ENCODE data around the gene VMP1. TPM values are rescaled to one million over a fixed set of nuclear protein-coding genes. Genes with fewer than 3 reads are reported as not detected.

Gene VMP1
- total and polyA plus RNA-seq, 4 experiments from 2014 or later, result 52.9 to 113 (median 93.5) TPM

DNA sequence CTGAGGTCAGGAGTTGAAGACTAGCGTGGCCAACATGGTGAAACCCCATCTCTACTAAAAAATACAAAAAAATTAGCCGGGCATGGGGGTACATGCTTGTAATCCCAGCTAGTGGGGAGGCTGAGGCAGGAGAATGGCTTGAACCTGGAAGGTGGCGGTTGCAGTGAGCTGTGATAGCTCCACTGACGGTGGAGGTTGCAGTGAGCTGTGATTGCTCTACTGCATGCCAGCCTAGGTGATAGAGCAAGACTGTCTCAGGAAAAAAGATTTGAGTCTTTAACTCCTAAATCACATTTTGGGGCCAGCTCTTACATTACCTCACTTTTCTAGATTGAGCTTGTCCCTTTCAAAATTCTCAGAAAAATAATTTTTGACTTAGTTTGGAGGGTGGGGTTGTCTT lies 15.2 kb downstream of the VMP1 start:
- Histone ChIP-seq H3K27ac (ENCODE audit: low read depth, low read length) (no peak overlapping the region), H3K4me1 (ENCODE audit: insufficient read depth, low read length) (peaks cover 5% of the 10 kb centered on the region), H3K9me3 (ENCODE audit: control insufficient read depth in 1 of 2, low read length in 2 of 2) (no peaks in the 10 kb centered on the region), H3K27me3 (ENCODE audit: insufficient read depth, low read length) (no peaks in the 10 kb centered on the region), H3K4me3 (ENCODE audit: low read length in 2 of 2) (no peak overlapping the region), H3K36me3 (ENCODE audit: insufficient read depth, low read length) (no peaks in the 10 kb centered on the region)
- no peaks in the 10 kb centered on the region for H3K9me3 Mint-ChIP-seq
- H3K4me1 Mint-ChIP-seq, result peaks cover 22 to 43% (median 28%) of the 10 kb centered on the region in 4 donors
- intact Hi-C loops (cut with micrococcal nuclease), result no loop called here
- H3K27me3 Mint-ChIP-seq, result no peaks in the 10 kb centered on the region
- CTCF ChIA-PET (ENCODE audit: partially characterized antibody), result no interaction called here
- H3K27ac Mint-ChIP-seq, result peak overlapping the region in 1 of 7 donors; percentile 3
- peaks cover 6% of the 10 kb centered on the region in 2 donors for H3K36me3 Mint-ChIP-seq
- POLR2A ChIA-PET (ENCODE audit: partially characterized antibody), result no interaction called here
- DNase-seq, result no peak
- H3K4me3 Mint-ChIP-seq, result no peak overlapping the region

- Histone ChIP-seq H3K4me3 (ENCODE audit: low read length in 2 of 2) (no peak overlapping the region), H3K4me1 (ENCODE audit: insufficient read depth, low read length) (peaks cover 6% of the 10 kb centered on the region), H3K36me3 (ENCODE audit: insufficient read depth, low read length) (no peaks in the 10 kb centered on the region), H3K9me3 (ENCODE audit: control insufficient read depth in 1 of 2, low read length in 2 of 2) (no peaks in the 10 kb centered on the region), H3K27ac (ENCODE audit: low read depth, low read length) (no peak overlapping the region), H3K27me3 (ENCODE audit: insufficient read depth, low read length) (no peaks in the 10 kb centered on the region)
- Mint-ChIP-seq H3K9me3 (no peaks in the 10 kb centered on the region), H3K27me3 (no peaks in the 10 kb centered on the region), H3K4me3 (no peak overlapping the region), H3K27ac (peak overlapping the region in 1 of 7 donors; percentile 12), H3K36me3 (peaks cover 6% of the 10 kb centered on the region in 2 donors), H3K4me1 (peaks cover 22 to 45% (median 30%) of the 10 kb centered on the region in 4 donors)
- intact Hi-C loops (cut with micrococcal nuclease), result no loop called here
- no peak for DNase-seq
- ChIA-PET POLR2A (ENCODE audit: partially characterized antibody) (no interaction called here), CTCF (ENCODE audit: partially characterized antibody) (no interaction called here)
These were observed 15.6 kb downstream of the VMP1 start for GRCh38 chr17:59723041-59723440.

DNA sequence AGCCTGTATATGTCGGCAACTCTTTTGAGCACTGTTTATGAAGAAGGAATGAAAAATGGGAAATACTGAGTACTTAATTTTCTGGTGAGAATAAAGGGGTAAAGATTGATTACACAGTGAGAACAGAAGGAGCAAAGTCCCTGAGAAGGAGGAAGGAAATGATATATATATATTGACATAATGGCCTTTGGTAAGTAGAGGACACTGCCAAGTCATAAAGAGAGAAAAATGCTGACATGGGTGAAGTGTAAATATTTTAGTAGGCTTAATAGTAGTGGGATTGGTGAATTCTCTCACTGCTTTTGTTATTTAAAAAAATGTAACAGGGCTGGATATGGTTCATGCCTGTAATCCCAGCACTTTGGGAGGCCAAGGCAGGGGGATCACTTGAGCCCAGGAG lies 16.2 kb downstream of the VMP1 start:
- Histone ChIP-seq H3K27me3 (ENCODE audit: insufficient read depth, low read length) (no peaks in the 10 kb centered on the region), H3K4me1 (ENCODE audit: insufficient read depth, low read length) (peaks cover 7% of the 10 kb centered on the region), H3K27ac (ENCODE audit: low read depth, low read length) (no peak overlapping the region), H3K36me3 (ENCODE audit: insufficient read depth, low read length) (no peaks in the 10 kb centered on the region), H3K9me3 (ENCODE audit: control insufficient read depth in 1 of 2, low read length in 2 of 2) (no peaks in the 10 kb centered on the region), H3K4me3 (ENCODE audit: low read length in 2 of 2) (no peak overlapping the region)
- Mint-ChIP-seq H3K27ac (peak overlapping the region in 1 of 7 donors; percentile 1), H3K27me3 (no peaks in the 10 kb centered on the region), H3K4me1 (peaks cover 21 to 47% (median 30%) of the 10 kb centered on the region in 4 donors), H3K9me3 (no peaks in the 10 kb centered on the region), H3K4me3 (no peak overlapping the region), H3K36me3 (peaks cover 2 to 4% of the 10 kb centered on the region in 2 donors)
- CTCF ChIA-PET (ENCODE audit: partially characterized antibody), result no interaction called here
- intact Hi-C loops (cut with micrococcal nuclease), result no loop called here
- no peak for DNase-seq
- POLR2A ChIA-PET (ENCODE audit: partially characterized antibody), result no interaction called here

DNA sequence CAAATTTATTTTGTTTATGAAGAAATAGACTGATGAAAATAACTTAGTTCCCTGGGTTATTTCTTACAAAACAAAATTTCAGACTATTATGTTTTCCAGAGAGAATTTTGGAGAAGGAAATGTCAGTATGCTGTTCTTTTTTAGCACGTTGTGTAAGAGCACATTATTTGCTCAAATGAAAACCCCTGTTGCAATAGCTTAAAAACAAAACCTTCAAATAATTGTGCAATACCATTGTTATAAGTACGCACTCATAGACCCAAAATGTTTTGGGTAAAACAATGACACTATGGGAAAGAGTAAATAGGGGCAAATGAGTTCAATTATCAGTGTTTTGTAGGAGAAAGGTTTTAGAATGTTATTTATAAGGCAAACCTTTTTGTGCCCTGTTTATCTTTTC lies 18.2 kb downstream of the VMP1 start:
- peaks cover 22% of the 10 kb centered on the region for H3K4me1 ChIP-seq (ENCODE audit: insufficient read depth, low read length)
- DNase-seq, result no peak
- no peaks in the 10 kb centered on the region for H3K27me3 Mint-ChIP-seq
- peaks cover 26 to 53% (median 35%) of the 10 kb centered on the region in 4 donors for H3K4me1 Mint-ChIP-seq
- no peak overlapping the region for H3K27ac ChIP-seq (ENCODE audit: low read depth, low read length)
- ChIA-PET POLR2A (ENCODE audit: partially characterized antibody) (no interaction called here), CTCF (ENCODE audit: partially characterized antibody) (interaction anchor here (0.9 kb wide), 1 partner anchor 9 kb away, joined by 3 read pairs; no protein-coding TSS in a partner anchor)
- no peaks in the 10 kb centered on the region for H3K9me3 ChIP-seq (ENCODE audit: control insufficient read depth in 1 of 2, low read length in 2 of 2)
- no peaks in the 10 kb centered on the region for H3K27me3 ChIP-seq (ENCODE audit: insufficient read depth, low read length)
- no peak overlapping the region for H3K4me3 Mint-ChIP-seq
- no peaks in the 10 kb centered on the region for H3K36me3 Mint-ChIP-seq
- no peak overlapping the region for H3K4me3 ChIP-seq (ENCODE audit: low read length in 2 of 2)
- intact Hi-C loops (cut with micrococcal nuclease), result no loop called here
- no peaks in the 10 kb centered on the region for H3K9me3 Mint-ChIP-seq
- no peak overlapping the region for H3K27ac Mint-ChIP-seq
- H3K36me3 ChIP-seq (ENCODE audit: insufficient read depth, low read length), result no peaks in the 10 kb centered on the region

GRCh38 chr17:59727817-59728533 lies 20.5 kb downstream of the VMP1 start:
- Mint-ChIP-seq H3K36me3 (peaks cover 0 to 6% of the 10 kb centered on the region in 2 donors), H3K4me1 (peaks cover 19 to 46% (median 27%) of the 10 kb centered on the region in 4 donors), H3K9me3 (no peaks in the 10 kb centered on the region), H3K27ac (no peak overlapping the region), H3K4me3 (no peak overlapping the region), H3K27me3 (no peaks in the 10 kb centered on the region)
- DNase-seq, result no peak
- intact Hi-C loops (cut with micrococcal nuclease), result no loop called here
- peaks cover 22% of the 10 kb centered on the region for H3K4me1 ChIP-seq (ENCODE audit: insufficient read depth, low read length)
- H3K27me3 ChIP-seq (ENCODE audit: insufficient read depth, low read length), result no peaks in the 10 kb centered on the region
- H3K9me3 ChIP-seq (ENCODE audit: control insufficient read depth in 1 of 2, low read length in 2 of 2), result no peaks in the 10 kb centered on the region
- no peak overlapping the region for H3K4me3 ChIP-seq (ENCODE audit: low read length in 2 of 2)
- ChIA-PET CTCF (ENCODE audit: partially characterized antibody) (no interaction called here), POLR2A (ENCODE audit: partially characterized antibody) (interaction anchor here (1.1 kb wide), 1 partner anchor 21 kb away, joined by 6 read pairs; the partner anchor contains the start of gene PTRH2)
- H3K27ac ChIP-seq (ENCODE audit: low read depth, low read length), result no peak overlapping the region
- no peaks in the 10 kb centered on the region for H3K36me3 ChIP-seq (ENCODE audit: insufficient read depth, low read length)

GRCh38 chr17:59730268-59730834 lies 22.9 kb downstream of the VMP1 start:
- Mint-ChIP-seq H3K4me3 (no peak overlapping the region), H3K27me3 (no peaks in the 10 kb centered on the region), H3K4me1 (peaks cover 15 to 37% (median 22%) of the 10 kb centered on the region in 4 donors), H3K9me3 (no peaks in the 10 kb centered on the region), H3K36me3 (peaks cover 9 to 18% of the 10 kb centered on the region in 2 donors), H3K27ac (peak overlapping the region in 3 of 7 donors; percentile 26 to 52 (median 38))
- intact Hi-C loops (cut with micrococcal nuclease), result no loop called here
- H3K27ac ChIP-seq (ENCODE audit: low read depth, low read length), result no peak overlapping the region
- H3K9me3 ChIP-seq (ENCODE audit: control insufficient read depth in 1 of 2, low read length in 2 of 2), result no peaks in the 10 kb centered on the region
- no peaks in the 10 kb centered on the region for H3K27me3 ChIP-seq (ENCODE audit: insufficient read depth, low read length)
- ChIA-PET POLR2A (ENCODE audit: partially characterized antibody) (no interaction called here), CTCF (ENCODE audit: partially characterized antibody) (no interaction called here)
- H3K4me3 ChIP-seq (ENCODE audit: low read length in 2 of 2), result no peak overlapping the region
- DNase-seq, result no peak
- H3K36me3 ChIP-seq (ENCODE audit: insufficient read depth, low read length), result peaks cover 7% of the 10 kb centered on the region
- peaks cover 22% of the 10 kb centered on the region for H3K4me1 ChIP-seq (ENCODE audit: insufficient read depth, low read length)

GRCh38 chr17:59733697-59734096 lies 26.2 kb downstream of the VMP1 start:
- no peaks in the 10 kb centered on the region for H3K9me3 ChIP-seq (ENCODE audit: control insufficient read depth in 1 of 2, low read length in 2 of 2)
- Mint-ChIP-seq H3K9me3 (no peaks in the 10 kb centered on the region), H3K27ac (peak overlapping the region in 1 of 7 donors; percentile 51), H3K36me3 (peaks cover 17 to 30% of the 10 kb centered on the region in 2 donors), H3K27me3 (no peaks in the 10 kb centered on the region), H3K4me1 (peaks cover 9 to 19% (median 13%) of the 10 kb centered on the region in 4 donors), H3K4me3 (no peak overlapping the region)
- no peak overlapping the region for H3K27ac ChIP-seq (ENCODE audit: low read depth, low read length)
- H3K4me1 ChIP-seq (ENCODE audit: insufficient read depth, low read length), result peaks cover 15% of the 10 kb centered on the region
- DNase-seq, result no peak
- ChIA-PET POLR2A (ENCODE audit: partially characterized antibody) (interaction anchor here (0.7 kb wide), 1 partner anchor 125 kb away, joined by 3 read pairs; no protein-coding TSS in a partner anchor), CTCF (ENCODE audit: partially characterized antibody) (interaction anchor here (1.2 to 1.5 kb wide), 3 partner anchors 8 to 15 kb away, joined by 3 to 4 read pairs (median 3); no protein-coding TSS in a partner anchor)
- no peak overlapping the region for H3K4me3 ChIP-seq (ENCODE audit: low read length in 2 of 2)
- no peaks in the 10 kb centered on the region for H3K27me3 ChIP-seq (ENCODE audit: insufficient read depth, low read length)
- intact Hi-C loops (cut with micrococcal nuclease), result no loop called here
- peaks cover 12% of the 10 kb centered on the region for H3K36me3 ChIP-seq (ENCODE audit: insufficient read depth, low read length)

All from CD4-positive, alpha-beta memory T cell (primary cell).